Spleen (tissue), 11 donors: ENCODE results near the gene ACOXL. TPM values are rescaled to one million over a fixed set of nuclear protein-coding genes. Genes with fewer than 3 reads are reported as not detected.

Experiments used
- DNase-seq: peaks from one replicate; pipeline ENCODE4 v3.0.0-alpha.2; 2020
- H3K27ac ChIP-seq, 8 donors: fragments of 200-600 bp; sonication (generic) in 7 of 8; 1 replicate in 4 of 8; 2 replicates in 4 of 8; pipeline versions ENCODE4 v1.5.0 to v1.8.0; 2016 to 2021; ENCODE audit warnings: inconsistent platforms in 4 of 8, mild to moderate bottlenecking in 4 of 8, moderate library complexity in 1 of 8
- H3K27me3 ChIP-seq, 7 donors: fragments of 200-600 bp; sonication (generic) in 6 of 7; replicated peaks in 1 of 7; 1 replicate in 4 of 7; 2 replicates in 3 of 7; pipeline versions ENCODE4 v1.5.0 to v1.8.0; 2016 to 2021; ENCODE audit warnings: inconsistent platforms in 3 of 7, mild to moderate bottlenecking in 1 of 7
- H3K36me3 ChIP-seq, 6 donors: fragments of 200-600 bp; sonication (generic) in 5 of 6; 1 replicate in 4 of 6; 2 replicates in 2 of 6; pipeline versions ENCODE4 v1.5.0 to v1.8.0; 2016 to 2021; ENCODE audit warnings: inconsistent platforms in 2 of 6
- H3K4me1 ChIP-seq, 6 donors: fragments of 200-600 bp; sonication (generic) in 5 of 6; 1 replicate in 3 of 6; 2 replicates in 3 of 6; pipeline versions ENCODE4 v1.5.0 to v1.8.0; 2016 to 2021; ENCODE audit warnings: inconsistent platforms in 3 of 6
- H3K4me3 ChIP-seq, 8 donors: fragments of 200-600 bp; sonication (generic) in 7 of 8; 1 replicate in 4 of 8; 2 replicates in 4 of 8; pipeline versions ENCODE4 v1.5.0 to v1.8.0; 2016 to 2021; ENCODE audit warnings: inconsistent platforms in 4 of 8, mild to moderate bottlenecking in 4 of 8, moderate library complexity in 2 of 8
- H3K9me3 ChIP-seq, 8 donors: fragments of 200-600 bp; sonication (generic) in 7 of 8; 1 replicate in 4 of 8; 2 replicates in 4 of 8; pipeline versions ENCODE4 v1.5.0 to v1.8.0; 2016 to 2021; ENCODE audit warnings: inconsistent platforms in 4 of 8
- CTCF ChIP-seq, 11 experiments: fragments of 200-600 bp in 7 of 11; fragments of 450-650 bp in 4 of 11; sonication (generic) in 4 of 11; IDR thresholded peaks in 8 of 11; conservative IDR thresholded peaks in 3 of 11; 1 replicate in 7 of 11; 2 replicates in 4 of 11; pipeline versions ENCODE4 v1.4.0 to v1.8.0; 2016 to 2021; ENCODE audit warnings: antibody characterized with exemption in 11 of 11, inconsistent platforms in 4 of 11, mild to moderate bottlenecking in 1 of 11
- POLR2A ChIP-seq, 3 donors: fragments of 450-650 bp; IDR thresholded peaks; one replicate each; pipeline ENCODE4 v1.5.1; 2017; ENCODE audit warnings: antibody characterized with exemption in 3 of 3, mild to moderate bottlenecking in 1 of 3
- POLR2AphosphoS5 ChIP-seq, 3 donors: sonication (generic); formaldehyde crosslinking; IDR thresholded peaks; one replicate each; pipeline ENCODE4 v1.5.1; 2017; ENCODE audit warnings: antibody characterized with exemption in 3 of 3
- WGBS, 5 donors: extraction: QIAGEN DNeasy Blood & Tissue Kit in 3 of 5; methylation state at CpG; one replicate each; pipeline versions ENCODE4 v1.1.5 to v1.1.7; 2013 to 2018; 5-methylcytosine and 5-hydroxymethylcytosine counted together
- intact Hi-C: fragments of 100-400 bp; cut with DNase I; formaldehyde crosslinking; loops from one replicate; pipeline ENCODE4 v1.15.0; 2023; ENCODE audit warnings: low total_unique reads
- polyA plus RNA-seq, 3 donors: library from polyadenylated mRNA; stranded (reverse); fragments of 200-250 nt; gene quantifications; one replicate each; pipeline ENCODE4 v1.2.1, GENCODE V29; 2013
- total RNA-seq, 7 donors: library from RNA; depleted of rRNA in 3 of 7; stranded (reverse); fragments of >200 nt in 3 of 7; fragmentation: NEBNext Ultra II Directional in 4 of 7; extraction: Animal tissue kit (Norgen Biotek cat#: 25700) in 4 of 7; gene quantifications; one replicate each; pipeline versions ENCODE4 v1.1.0 to v1.2.1, GENCODE V29; 2016 to 2021
- donor health status: healthy with polysubstance abuse.
- donor health status: DM: no; HTN: no; CAD: no; lungs with moderate emphysema.
- donor health status: DM: no; HTN: no; CAD: no.
- donor health status: Bipolar disorder and iron deficiency.
- donor health status: healthy.
- donor health status: DM: no; HTN: no; CAD: no.
- donor health status: DM: yes; HTN: yes; CAD: no.

ACOXL gene
- total and polyA plus RNA-seq, 10 donors: 0.04 to 1.0 (median 0.66) TPM

- intact Hi-C loops: no loop called here
- 88 to 96% (median 93%) methylated on average over 8 of the region's 8 CpGs for whole genome bisulfite sequencing, 5 donors
- no peaks in the 10 kb centered on the region for H3K27me3 ChIP-seq
- no peak overlapping the region for H3K27ac ChIP-seq
- no peaks in the 10 kb centered on the region for H3K36me3 ChIP-seq
- peaks cover 0 to 3% (median 0%) of the 10 kb centered on the region in 6 donors for H3K4me1 ChIP-seq
- no peaks in the 10 kb centered on the region for H3K9me3 ChIP-seq
- no peak for DNase-seq
- no peak overlapping the region for H3K4me3 ChIP-seq
- TF ChIP-seq CTCF (IDR thresholded peaks at IDR 0.05 in 8 of 11, conservative IDR thresholded peaks at IDR 0.05 in 3 of 11) (no peak), POLR2A (IDR thresholded peaks at IDR 0.05) (no peak), POLR2AphosphoS5 (IDR thresholded peaks at IDR 0.05) (no peak)
Measured at GRCh38 chr2:111095434-111095833, 363.1 kb downstream of the ACOXL start.

GRCh38 chr2:111099402-111099801, 367.0 kb downstream of the ACOXL start:
- H3K27ac ChIP-seq: no peak overlapping the region
- intact Hi-C loops: no loop called here
- DNase-seq: no peak
- H3K4me1 ChIP-seq: peaks cover 0 to 6% (median 0%) of the 10 kb centered on the region in 6 donors
- WGBS, 5 donors: 77 to 87% (median 86%) methylated on average over 3 of the region's 3 CpGs
- H3K4me3 ChIP-seq: no peak overlapping the region
- no peak for TF ChIP-seq POLR2AphosphoS5 (IDR thresholded peaks at IDR 0.05)
- TF ChIP-seq CTCF (IDR thresholded peaks at IDR 0.05 in 8 of 11, conservative IDR thresholded peaks at IDR 0.05 in 3 of 11): no peak
- TF ChIP-seq POLR2A (IDR thresholded peaks at IDR 0.05): no peak
- H3K27me3 ChIP-seq: no peaks in the 10 kb centered on the region
- H3K36me3 ChIP-seq: no peaks in the 10 kb centered on the region
- H3K9me3 ChIP-seq: no peaks in the 10 kb centered on the region

- intact Hi-C loops: no loop called here
- H3K4me1 ChIP-seq: peaks cover 0 to 6% (median 0%) of the 10 kb centered on the region in 6 donors
- WGBS, 5 donors: 74 to 78% (median 77%) methylated on average over 5 of the region's 5 CpGs
Measured at GRCh38 chr2:111100087-111100764, 367.9 kb downstream of the ACOXL start.

More at GRCh38 chr2:111100087-111100764, 367.9 kb downstream of the ACOXL start:
- H3K4me3 ChIP-seq: no peak overlapping the region
- H3K27me3 ChIP-seq: no peaks in the 10 kb centered on the region
- no peak overlapping the region for H3K27ac ChIP-seq
- H3K9me3 ChIP-seq: no peaks in the 10 kb centered on the region
- H3K36me3 ChIP-seq: no peaks in the 10 kb centered on the region
- DNase-seq: no peak
- no peak for TF ChIP-seq POLR2A (IDR thresholded peaks at IDR 0.05)
- TF ChIP-seq CTCF (IDR thresholded peaks at IDR 0.05 in 8 of 11, conservative IDR thresholded peaks at IDR 0.05 in 3 of 11): no peak
- TF ChIP-seq POLR2AphosphoS5 (IDR thresholded peaks at IDR 0.05): no peak
